HG02981 (cell line): ENCODE measurements around the gene HPGDS.
"Not testable (repeated sequence)": the region's sequence is repeated elsewhere in the genome, so short reads cannot be mapped to it uniquely, and the experiment has no call there.

Experiments used
- ATAC-seq: cut with Tn5 transposase; IDR thresholded peaks from one replicate; pipeline ENCODE4 v1.9.1; 2021; ENCODE audit warnings: mild to moderate bottlenecking, moderate library complexity; ENCODE audit not compliant: unreplicated experiment

HPGDS gene

DNA sequence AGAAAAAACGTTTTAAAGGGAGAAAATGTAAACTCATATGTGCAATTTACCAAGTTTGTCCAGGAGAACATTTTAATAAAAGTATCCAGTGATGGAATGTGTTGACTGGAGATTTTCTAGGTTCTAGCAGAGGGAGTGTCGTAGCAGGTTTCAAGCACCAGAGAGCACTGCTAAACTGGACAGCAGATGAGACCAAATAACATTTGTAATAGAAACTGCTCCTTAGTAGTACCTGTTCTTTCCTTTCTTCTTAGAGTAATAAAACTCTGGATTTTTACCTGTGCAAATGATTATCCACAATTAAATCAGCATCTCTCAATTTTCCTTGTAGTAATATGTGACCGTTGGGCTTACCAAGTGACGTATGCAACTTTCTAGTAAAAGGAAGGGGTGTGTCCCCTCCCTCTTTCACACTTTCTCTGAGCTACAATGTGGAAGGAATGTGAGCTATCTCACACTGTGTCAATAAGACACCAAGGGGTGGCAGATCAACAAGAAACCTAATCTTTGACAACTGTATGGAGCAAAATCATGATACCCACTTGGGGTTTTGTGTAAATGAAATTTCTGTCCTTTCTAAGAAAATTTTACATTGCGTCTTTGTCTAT, 9.5 kb downstream of the HPGDS start:
- no peak for ATAC-seq

DNA sequence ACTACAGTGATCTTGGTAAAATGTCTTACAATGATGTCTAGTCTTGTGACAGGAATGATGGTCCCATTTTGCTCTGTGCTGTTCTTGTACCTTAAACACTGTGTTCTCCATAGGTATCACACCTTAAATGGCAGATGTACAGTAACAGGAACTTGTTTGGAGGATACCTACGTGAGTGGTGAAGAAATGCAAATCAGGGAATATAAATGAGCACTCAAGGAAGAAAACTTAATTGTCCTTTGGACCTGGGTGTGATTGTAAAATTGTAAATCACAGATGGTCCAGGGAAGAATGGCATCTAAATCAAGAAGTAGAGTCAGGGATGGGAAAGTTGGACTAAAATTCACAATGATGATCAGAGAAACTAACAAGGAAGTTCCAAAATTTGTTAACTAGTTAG, 12.7 kb downstream of the HPGDS start:
- ATAC-seq: no peak

DNA sequence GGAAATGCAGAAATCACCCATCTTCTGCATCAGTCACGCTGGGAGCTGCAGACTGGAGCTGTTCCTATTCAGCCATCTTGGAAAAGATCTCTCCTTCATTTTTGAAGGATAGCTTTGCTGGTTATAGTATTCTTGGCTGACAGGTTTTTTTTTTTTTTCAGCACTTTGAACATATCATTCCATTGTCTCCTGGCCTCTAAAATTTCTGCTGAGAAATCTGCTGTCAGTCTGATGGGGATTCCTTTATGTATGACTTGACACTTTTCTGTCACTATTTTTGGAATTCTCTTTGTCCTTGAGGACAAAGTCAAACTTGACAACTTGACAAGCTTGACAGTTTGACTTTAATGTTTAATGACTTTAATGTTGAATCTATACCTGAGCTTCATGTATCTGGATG, 16.8 kb downstream of the HPGDS start:
- no peak for ATAC-seq

DNA sequence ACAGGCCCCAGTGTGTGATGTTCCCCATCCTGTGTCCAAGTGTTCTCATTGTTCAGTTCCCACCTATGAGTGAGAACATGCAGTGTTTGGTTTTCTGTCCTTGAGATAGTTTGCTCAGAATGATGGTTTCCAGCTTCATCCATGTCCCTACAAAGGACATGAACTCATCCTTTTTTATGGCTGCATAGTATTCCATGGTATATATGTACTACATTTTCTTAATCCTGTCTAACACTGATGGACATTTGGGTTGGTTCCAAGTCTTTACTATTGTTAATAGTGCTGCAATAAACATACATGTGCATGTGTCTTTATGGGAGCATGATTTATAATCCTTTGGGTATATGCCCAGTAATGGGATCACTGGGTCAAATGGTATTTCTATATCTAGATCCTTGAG, 22.7 kb downstream of the HPGDS start:
- ATAC-seq: not testable (repeated sequence)

DNA sequence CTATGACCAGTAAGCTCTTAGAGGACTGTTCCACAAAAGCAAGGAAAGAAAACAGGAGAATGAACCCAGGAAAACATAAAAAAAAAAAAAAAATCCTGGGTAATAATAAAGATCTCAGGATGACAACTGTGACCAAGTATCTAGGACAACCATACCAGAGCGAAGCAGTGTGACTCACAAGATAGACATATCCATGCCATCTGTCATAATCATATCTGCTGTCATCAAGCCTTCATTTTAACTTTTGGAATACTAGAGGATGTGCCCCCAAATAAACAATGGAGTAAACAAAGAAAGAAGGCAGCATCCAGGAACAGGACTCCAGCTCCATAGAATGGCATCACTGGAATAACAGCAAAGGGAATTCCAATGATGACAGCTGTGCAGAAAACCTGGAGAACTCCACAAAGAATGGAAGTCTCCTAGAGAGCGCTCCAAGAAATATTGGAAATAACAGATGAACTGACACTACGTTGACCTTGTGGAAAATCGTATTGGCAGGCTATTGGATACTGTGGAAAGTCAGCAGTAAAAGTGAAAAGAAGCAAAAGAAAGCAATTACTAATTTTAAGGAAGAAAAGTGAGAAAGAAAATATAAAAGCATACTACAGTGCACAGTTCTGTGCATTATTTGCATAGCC, 35.3 kb downstream of the HPGDS start:
- ATAC-seq: no peak

DNA sequence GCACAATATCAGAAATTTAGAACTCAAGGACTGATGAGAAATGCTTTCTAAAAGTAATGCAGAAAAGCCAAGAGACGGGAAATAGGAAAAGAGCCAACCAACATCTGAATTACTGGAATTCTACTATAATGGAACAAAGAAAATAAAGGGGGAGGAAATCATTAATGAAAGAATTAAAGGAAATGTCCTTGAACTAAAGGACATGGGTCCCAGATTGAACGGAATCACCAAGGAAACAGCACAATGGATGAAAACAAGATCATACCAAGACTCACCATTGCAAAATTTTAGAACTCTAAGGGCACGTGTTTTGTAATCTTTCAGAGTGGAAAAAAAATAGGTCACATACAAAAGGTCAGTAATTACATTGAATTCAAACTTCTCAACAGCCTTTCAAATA, 35.9 kb downstream of the HPGDS start:
- ATAC-seq: no peak

DNA sequence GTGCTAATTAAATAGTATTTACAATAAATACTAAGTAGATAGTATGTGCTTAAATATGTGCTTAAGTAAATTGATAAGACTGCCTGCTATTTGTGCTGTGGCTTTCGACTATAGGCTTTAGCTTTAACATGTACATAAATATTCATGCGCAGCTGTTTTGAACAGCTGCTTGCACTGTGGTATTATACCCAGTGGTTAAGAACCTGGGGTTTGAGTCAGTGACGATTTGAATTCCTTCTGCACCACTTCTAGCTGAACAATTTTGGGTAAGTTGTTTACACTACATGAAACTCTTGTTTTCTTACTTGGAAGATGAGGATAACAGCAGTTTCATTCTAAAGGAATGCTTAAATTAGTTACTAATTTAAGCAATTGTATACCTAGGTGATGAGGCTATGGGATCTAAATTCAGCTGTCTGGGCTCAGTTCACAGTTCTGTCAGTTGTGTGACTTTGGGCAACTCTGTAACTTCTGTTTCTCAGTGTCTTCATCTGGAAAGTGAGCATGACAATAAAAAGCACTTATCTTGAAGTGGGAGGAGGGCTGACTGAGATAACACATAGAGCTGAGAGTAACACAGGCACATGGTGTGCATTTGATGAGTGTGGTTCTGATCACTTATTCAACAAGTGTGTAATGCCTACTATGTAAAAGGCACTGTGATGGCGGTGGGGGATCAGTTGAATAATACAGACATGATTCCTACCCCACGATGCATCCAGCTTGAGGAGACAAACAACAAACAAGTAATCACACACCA, 37.0 kb downstream of the HPGDS start:
- no peak for ATAC-seq

DNA sequence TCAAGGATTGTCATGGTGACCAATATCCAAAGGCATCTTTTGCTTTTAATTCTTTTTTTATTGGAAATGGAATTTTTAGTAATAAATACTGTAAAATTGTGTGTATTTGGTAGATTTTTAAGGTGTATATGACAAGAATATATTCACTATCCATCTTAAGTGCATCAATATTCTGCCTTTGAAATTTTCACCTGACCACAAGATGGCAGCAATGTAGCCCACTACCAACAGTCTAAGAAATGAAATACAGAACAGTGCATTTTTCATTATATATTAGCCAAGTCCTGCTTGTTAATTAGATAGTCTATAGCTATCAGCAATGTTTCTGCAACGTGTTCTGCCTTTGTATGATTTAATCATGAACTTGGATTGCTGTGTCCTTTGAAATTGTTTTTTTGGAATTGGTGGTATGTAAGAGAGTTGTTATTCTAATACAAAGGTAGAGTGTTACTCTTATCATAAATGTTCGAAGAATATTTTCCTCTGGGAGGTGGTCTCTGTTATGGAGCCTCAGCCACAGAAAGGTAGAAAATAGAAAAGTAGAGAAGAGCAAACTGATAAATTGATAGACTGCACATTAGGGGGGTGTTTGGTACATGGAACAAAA, 38.2 kb downstream of the HPGDS start:
- ATAC-seq: peak; percentile 72

DNA sequence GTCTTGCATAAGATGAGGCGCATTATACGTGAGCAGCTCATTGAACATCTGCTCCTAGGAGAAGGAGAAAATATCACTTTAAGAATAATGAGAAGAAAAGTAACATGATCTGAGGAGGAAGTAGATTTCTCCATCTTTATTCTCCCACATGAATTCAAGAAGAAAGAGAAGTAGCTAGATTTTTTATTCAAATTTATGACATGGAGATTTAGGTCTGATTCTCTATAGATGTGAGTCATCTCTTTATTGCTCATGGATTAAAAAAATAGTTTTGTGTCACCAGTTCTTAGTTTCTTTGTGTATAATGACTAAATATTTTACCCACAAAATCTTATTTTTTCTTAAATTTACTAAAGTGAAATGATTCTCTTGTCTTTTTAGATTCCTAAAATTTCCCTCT, 40.4 kb downstream of the HPGDS start:
- ATAC-seq: no peak

DNA sequence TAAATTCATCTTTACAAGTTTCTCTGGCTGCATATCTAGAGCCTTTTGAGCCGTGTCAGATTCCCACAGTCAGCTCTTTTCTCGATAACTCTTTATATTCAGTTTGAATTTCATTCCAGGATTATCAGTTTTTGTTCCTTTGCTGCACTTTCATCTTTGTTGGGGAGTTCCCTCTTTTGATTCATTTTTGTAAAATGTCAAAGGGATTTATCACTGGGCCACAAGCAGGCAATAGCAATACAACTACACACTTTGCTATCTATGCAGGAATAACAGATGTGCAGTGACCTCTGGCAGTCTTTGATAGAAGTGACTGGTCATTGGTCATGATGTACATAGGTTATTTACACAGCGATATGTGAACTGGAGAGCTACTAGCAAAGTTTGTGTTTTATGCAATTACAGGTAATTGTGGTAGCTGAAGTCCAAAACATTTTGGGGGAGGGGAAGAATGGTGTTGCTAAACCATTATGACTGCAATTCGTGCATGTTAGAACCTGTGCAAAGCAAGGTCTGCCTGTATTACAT, 43.8 kb downstream of the HPGDS start:
- ATAC-seq: no peak

DNA sequence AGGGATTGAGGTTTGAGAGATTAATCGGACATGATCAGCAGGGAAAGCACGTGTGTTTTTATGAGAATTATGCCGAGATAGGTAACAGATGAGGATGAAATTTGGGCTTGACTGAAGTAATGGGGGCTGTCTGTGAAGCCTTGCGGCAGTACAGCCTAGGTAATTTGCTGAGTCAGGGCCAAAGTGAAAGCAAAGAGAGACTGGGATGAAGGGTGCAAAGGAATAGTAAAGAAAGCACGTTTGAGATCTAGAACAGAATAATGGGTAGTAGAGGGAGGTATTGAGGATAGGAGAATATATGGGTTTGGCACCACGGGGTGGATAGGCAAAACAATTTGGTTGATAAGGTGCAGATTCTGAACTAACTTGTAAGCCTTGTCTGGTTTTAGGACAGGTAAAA, 47.2 kb downstream of the HPGDS start:
- ATAC-seq: not testable (repeated sequence)

DNA sequence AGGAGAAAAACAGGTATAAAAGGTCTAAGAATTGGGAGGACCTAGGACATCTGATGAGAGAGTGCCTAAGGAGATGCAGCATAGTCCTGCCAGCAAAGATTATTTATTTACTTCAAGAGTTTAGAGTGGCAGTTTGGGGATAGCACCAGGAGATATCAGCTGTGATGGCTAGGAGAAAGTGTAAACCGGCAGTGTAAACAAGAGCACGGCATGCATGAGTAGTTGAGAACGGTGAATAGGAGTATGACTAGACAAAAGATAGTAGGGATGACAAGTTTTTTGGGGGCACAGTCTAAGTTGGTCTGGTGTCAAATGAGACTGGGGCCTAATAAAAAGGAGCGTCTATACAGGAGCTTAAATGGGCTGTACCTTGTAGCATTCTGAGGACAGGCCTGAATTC, 48.7 kb downstream of the HPGDS start:
- ATAC-seq: not testable (repeated sequence)

DNA sequence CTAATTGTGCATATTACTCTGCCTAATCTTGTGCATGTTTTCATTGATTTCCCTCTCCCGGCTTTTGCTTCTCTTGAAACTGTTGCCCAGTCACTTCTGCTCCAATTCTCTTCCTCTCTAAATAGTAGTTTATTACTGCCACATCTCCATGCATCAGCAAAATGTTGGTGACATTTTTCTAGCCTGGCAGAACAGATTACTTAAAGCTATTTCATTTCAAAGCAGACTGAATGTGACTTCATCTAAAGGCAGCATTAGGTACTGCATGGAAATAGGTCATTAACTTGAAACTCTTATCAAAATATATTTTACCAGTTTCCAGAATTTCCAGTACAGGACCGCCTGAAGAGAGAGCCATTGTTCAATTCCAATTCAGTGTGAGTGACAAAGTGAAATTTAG, 52.4 kb downstream of the HPGDS start:
- ATAC-seq: no peak

DNA sequence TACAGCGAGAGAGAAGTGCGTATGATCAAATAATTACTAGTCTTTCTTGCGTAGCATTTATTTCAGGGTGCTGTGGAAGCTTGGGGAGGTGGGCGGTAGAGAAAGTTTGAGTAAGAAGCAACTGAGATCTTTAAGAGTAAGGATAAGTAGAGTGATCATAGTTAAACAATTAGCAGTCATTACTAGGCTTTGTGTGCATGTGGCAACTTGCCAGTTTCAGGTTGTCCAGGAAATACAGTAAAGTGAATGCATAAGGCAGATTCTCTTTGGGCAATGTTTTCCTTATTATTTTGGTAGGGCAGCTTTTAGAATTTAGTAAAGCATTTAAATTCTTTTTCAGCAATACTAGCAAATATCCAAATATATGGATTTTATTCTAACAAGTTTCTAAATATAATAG, 57.0 kb downstream of the HPGDS start:
- ATAC-seq: no peak

DNA sequence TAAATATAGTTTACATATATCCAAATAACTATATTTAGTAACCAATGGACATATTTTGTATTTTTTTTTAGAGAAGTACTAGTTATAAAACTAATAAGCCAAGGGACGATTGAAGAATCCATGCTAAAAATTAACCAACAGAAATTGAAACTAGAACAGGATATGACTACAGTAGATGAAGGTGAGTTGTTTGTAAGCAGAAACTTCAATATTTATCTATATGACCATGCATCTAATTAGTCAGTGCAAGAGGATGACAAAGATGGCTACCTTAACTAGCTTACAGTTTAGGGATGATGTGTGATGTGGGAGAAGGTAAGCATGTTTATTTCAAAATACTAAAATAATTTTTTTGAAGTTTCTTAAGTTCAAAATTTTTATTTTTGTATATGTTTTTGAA, 57.7 kb downstream of the HPGDS start:
- peak; percentile 89 for ATAC-seq

DNA sequence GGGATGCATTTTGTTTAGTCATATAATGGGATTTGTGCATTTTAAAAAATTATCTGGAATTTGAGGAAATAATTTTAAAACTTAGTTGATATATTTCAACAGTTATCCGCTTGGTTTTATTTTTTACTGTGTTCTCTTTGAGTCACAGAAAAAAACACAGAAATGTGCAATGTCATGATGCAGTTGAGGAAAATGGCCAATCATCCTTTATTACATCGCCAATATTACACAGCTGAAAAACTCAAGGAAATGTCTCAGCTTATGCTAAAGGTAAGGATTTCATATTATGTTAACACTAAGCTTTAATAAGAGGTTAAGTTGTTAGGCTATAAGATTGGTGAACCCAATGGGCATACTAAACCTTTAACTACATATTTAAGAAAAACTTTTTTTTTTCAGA, 63.9 kb downstream of the HPGDS start:
- no peak for ATAC-seq

DNA sequence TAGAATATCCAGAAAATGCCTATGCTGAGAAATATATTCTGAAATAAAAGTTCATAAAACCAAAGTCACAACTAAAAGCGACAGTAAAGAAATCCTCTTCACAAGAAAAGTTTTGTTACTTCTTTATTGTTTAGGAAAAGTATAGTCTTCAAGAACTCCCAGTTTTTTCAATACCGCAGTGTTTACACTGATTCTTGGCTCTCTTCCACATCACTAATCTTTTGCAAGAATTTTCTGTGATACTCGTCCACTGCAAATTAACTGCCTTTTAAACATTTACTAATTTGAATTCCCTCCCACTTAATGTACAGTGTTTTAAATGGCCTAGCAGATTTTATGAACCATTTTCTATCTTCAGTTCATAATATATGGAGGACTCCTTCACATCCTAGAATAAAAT, 65.1 kb downstream of the HPGDS start:
- no peak for ATAC-seq

DNA sequence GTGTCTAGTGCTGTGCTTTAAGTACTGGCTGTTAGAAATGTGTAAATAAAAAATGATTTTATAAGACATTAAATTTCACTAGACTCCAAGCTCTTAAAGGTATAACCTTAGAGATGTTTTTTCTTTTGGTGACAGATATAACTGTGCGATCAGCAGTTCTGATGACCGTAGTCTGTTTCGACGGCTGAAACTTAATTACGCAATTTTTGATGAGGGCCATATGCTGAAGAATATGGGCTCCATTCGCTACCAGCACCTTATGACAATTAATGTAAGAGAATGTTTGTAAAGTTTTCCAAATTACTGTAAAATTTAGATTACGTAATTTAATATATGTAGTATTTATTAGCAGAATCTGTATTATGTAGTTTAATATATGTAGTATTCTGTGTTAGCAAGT, 66.4 kb downstream of the HPGDS start:
- no peak for ATAC-seq

DNA sequence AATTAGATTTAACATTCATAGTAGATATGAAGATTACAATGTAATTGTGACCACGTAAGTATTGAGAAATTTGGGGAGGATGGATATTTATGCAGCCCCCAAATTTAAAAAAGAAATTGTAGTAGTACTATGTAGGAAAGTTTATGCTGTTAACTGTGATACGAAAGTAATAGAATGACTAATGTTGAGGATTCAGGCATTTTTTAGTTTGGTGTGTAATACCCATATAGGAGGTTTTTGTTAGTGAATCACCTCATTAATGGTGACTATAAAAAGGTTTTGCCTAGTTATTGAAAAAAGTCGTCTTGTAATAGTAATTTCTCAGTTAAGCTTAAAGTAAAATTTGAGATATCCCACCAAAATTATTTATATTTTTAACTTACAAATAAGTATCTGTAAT, 67.7 kb downstream of the HPGDS start:
- ATAC-seq: no peak

DNA sequence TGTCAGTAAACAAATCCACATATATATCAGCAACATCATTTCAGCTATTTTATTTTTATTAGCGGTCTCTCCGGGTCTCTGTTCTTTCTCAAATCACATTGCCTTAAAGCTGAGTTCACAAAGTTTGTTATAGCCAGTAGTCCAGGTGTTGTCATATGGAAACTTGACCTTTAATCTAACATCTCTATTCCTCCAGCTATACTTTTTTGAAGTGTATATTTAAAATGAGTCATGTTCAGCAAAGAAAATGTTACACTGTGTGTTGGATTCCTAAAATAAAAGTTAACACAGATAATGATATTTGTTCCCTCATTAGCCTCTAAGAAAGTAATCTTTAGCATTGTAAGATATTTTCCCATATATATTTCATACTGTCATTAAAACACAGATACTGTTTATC, 71.4 kb downstream of the HPGDS start:
- no peak for ATAC-seq

DNA sequence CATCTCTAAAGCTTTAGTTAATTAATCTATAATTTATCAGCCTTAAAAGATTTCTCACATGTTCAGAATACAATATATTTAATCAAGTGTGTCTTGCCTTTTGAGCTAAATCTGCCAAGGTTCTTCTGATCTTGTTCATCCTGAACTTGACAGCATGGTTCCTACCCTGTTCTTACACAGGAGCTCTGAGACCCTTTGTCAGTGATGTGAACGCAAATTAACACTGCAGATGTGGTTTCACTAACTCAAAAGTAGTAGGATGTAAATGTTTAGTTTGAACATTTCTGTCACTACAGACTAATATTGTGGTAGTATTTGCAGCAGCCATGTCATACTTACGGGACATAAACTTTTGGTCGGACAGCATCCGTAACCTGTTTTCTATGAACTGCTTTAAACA, 75.6 kb downstream of the HPGDS start:
- ATAC-seq: no peak
